Activated CD4-positive, alpha-beta T cell treated with anti-CD3 and anti-CD28 coated beads for 36 hours (primary cell): ENCODE results near the gene HYAL2. TPM values are rescaled to one million over a fixed set of nuclear protein-coding genes. Genes with fewer than 3 reads are reported as not detected.

ENCODE experiments used
- ATAC-seq: fragments of 200-7000 bp; cut with Tn5 transposase; one replicate; pipeline ENCODE4 v1.10.0; 2021; ENCODE audit warnings: mild to moderate bottlenecking, moderate library complexity
- CTCF ChIA-PET: fragments of 350-600 bp; sonication (Branson Sonifier 250); formaldehyde crosslinking; loops from one replicate; lab custom pipeline; 2021; ENCODE audit warnings: antibody characterized with exemption; lab: Charles Lee
- POLR2A ChIA-PET: fragments of 350-600 bp; sonication (Branson Sonifier 250); formaldehyde crosslinking; loops from one replicate; lab custom pipeline; 2021; ENCODE audit warnings: antibody characterized with exemption, inconsistent platforms; lab: Charles Lee
- DNase-seq: peaks from one replicate; pipeline ENCODE4 v3.0.0-alpha.2; 2020
- H3K27ac Mint-ChIP-seq: one replicate; pipeline ENCODE4 v1.8.0; 2021; ENCODE audit warnings: mixed read lengths
- H3K27me3 Mint-ChIP-seq: one replicate; pipeline ENCODE4 v1.8.0; 2021; ENCODE audit warnings: mixed read lengths
- H3K36me3 Mint-ChIP-seq: one replicate; pipeline ENCODE4 v1.8.0; 2021; ENCODE audit warnings: low read depth, mixed read lengths
- H3K4me1 Mint-ChIP-seq: one replicate; pipeline ENCODE4 v1.8.0; 2021; ENCODE audit warnings: mixed read lengths
- H3K4me3 Mint-ChIP-seq: one replicate; pipeline ENCODE4 v1.8.0; 2021; ENCODE audit warnings: mild to moderate bottlenecking, moderate library complexity, mixed read lengths
- H3K9me3 Mint-ChIP-seq: one replicate; pipeline ENCODE4 v1.8.0; 2021; ENCODE audit warnings: low read depth, mixed read lengths
- intact Hi-C, 2 experiments: fragments of 100-400 bp; cut with DNase I in 1 of 2; cut with micrococcal nuclease in 1 of 2; formaldehyde crosslinking; loops; one replicate each; pipeline versions ENCODE4 v1.14.2 to v1.15.1; 2022 to 2024; cut with DNase I, micrococcal nuclease
- total RNA-seq, 2 experiments: library from RNA; stranded (reverse); gene quantifications; one replicate each; pipeline ENCODE4 v1.2.3, GENCODE V29; 2021

The HYAL2 gene
- total RNA-seq, 2 experiments from 2014 or later = 4.7 to 5.1 TPM

GRCh38 chr3:50299638-50299928, 23.0 kb downstream of the HYAL2 start:
- no peaks in the 10 kb centered on the region for H3K27me3 Mint-ChIP-seq
- no peaks in the 10 kb centered on the region for H3K9me3 Mint-ChIP-seq
- H3K27ac Mint-ChIP-seq = peak overlapping the region; percentile 90
- ChIA-PET POLR2A (interaction anchor here (0.5 to 1.6 kb wide), 11 partner anchors 20 to 939 kb away, joined by 3 to 10 read pairs (median 3); partner anchors contain the start of genes CACNA2D2, GNAI2, HYAL2 and NPRL2), CTCF (interaction anchor here (0.5 to 1.9 kb wide), 15 partner anchors 20 to 342 kb away, joined by 3 to 16 read pairs (median 4); partner anchors contain the start of genes GNAI2 and TUSC2)
- H3K36me3 Mint-ChIP-seq = no peaks in the 10 kb centered on the region
- no peak for ATAC-seq
- peak overlapping the region; percentile 97 for H3K4me3 Mint-ChIP-seq
- intact Hi-C loops = loop anchor here (1.0 to 10.0 kb wide), 19 partner anchors 22 to 1757 kb away; partner anchors contain the start of genes TMEM115 (in 2 of the 2), CYB561D2 (in 1 of the 2), DUSP7 (in 1 of the 2) and GMPPB (in 1 of the 2)
- H3K4me1 Mint-ChIP-seq = peaks cover 15% of the 10 kb centered on the region
- no peak for DNase-seq

- no peaks in the 10 kb centered on the region for H3K9me3 Mint-ChIP-seq
- intact Hi-C loops = loop anchor here (1.0 to 10.0 kb wide), 19 partner anchors 22 to 1758 kb away; partner anchors contain the start of genes TMEM115 (in 2 of the 2), CYB561D2 (in 1 of the 2), DUSP7 (in 1 of the 2) and GMPPB (in 1 of the 2)
Measured at GRCh38 chr3:50298836-50299637, 23.5 kb downstream of the HYAL2 start, which contains the start of the genes HYAL3 and NAA80. HYAL3 (minus strand) TSS chr3:50299405; CDS start chr3:50295602, 3,803 bp downstream. NAA80 (minus strand) TSS chr3:50299405; CDS start chr3:50297463, 1,942 bp downstream.

DNA sequence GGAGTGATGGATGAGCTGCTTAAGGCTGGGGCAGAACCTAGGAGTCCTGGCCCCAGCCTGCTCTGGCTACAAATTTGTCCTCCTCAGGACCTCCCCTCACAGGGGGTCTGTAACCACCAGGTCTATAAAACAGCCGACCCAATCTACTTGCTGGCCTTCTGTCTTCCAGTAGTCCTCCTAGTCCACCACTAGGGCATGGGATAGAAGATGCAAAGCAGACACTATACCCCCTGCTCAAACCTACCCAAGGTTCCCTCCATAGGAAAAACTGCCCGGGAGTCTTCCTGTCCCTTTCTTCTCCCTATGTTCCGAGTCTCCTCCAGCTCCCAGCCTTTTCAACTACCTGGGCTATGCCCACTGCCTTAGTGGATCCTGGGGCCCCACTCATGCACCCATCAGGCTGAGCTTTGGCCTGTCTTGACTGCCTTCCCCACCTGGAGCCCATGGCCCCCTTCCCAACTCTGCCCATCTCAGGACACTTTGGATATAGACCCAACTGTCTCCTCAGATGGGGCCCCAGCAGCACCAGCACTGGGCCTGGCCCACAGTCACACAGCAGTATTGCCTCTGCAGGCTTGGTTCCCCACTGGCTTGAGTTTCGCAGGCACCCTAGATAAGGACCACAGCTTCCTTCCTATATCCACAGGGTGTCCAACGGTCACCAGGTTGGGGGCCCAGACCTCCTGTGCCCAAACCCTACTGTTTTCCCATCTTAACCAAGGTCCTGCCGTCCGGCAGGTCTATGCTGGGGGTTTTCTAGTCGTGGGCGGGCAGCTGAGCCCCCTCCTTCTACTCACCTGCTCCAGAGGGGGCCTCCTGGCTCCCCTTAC, 24.4 kb downstream of the HYAL2 start:
- Mint-ChIP-seq H3K27me3 (no peaks in the 10 kb centered on the region), H3K9me3 (no peaks in the 10 kb centered on the region), H3K27ac (peak overlapping the region; percentile 70), H3K4me1 (peaks cover 13% of the 10 kb centered on the region), H3K36me3 (no peaks in the 10 kb centered on the region), H3K4me3 (peak overlapping the region; percentile 97)
- ChIA-PET POLR2A (interaction anchor here (0.6 to 1.6 kb wide), 2 partner anchors 38 to 70 kb away, joined by 10 to 11 read pairs; no protein-coding TSS in a partner anchor), CTCF (interaction anchor here (0.6 to 1.9 kb wide), 7 partner anchors 26 to 156 kb away, joined by 3 to 16 read pairs (median 4); partner anchors contain the start of genes CYB561D2, GNAI2, NPRL2 and RASSF1)
- no peak for DNase-seq
- intact Hi-C loops = loop anchor here (2.0 to 10.0 kb wide), 9 partner anchors 51 to 1759 kb away; partner anchors contain the start of genes DUSP7 (in 1 of the 2), GMPPB (in 1 of the 2), MANF (in 1 of the 2) and MAPKAPK3 (in 1 of the 2)
- no peak for ATAC-seq

More at GRCh38 chr3:50298836-50299637, 23.5 kb downstream of the HYAL2 start, which contains the start of the genes HYAL3 and NAA80:
- no peaks in the 10 kb centered on the region for H3K36me3 Mint-ChIP-seq
- DNase-seq (peak; percentile 100), ATAC-seq (peak; percentile 89)
- ChIA-PET POLR2A (interaction anchor here (0.6 to 1.6 kb wide), 11 partner anchors 20 to 559 kb away, joined by 3 to 11 read pairs (median 3); partner anchors contain the start of genes GNAI2, HYAL2, NPRL2 and RASSF1), CTCF (interaction anchor here (0.5 to 1.9 kb wide), 18 partner anchors 20 to 341 kb away, joined by 3 to 16 read pairs (median 3); partner anchors contain the start of genes CYB561D2, GNAI2, NPRL2 and RASSF1)
- no peaks in the 10 kb centered on the region for H3K27me3 Mint-ChIP-seq
- peaks cover 13% of the 10 kb centered on the region for H3K4me1 Mint-ChIP-seq
- peak within 1 kb of the TSS; percentile 97 for H3K4me3 Mint-ChIP-seq
- H3K27ac Mint-ChIP-seq = peak within 1 kb of the TSS; percentile 96

- H3K36me3 Mint-ChIP-seq = peaks cover 3% of the 10 kb centered on the region
- no peak overlapping the region for H3K27ac Mint-ChIP-seq
- ChIA-PET POLR2A (interaction anchor here (0.7 to 0.8 kb wide), 2 partner anchors 40 to 272 kb away, joined by 3 read pairs; partner anchors contain the start of gene HEMK1), CTCF (interaction anchor here (0.7 to 0.9 kb wide), 3 partner anchors 18 to 391 kb away, joined by 3 read pairs; no protein-coding TSS in a partner anchor)
- H3K4me3 Mint-ChIP-seq = no peak overlapping the region
- H3K9me3 Mint-ChIP-seq = no peaks in the 10 kb centered on the region
- intact Hi-C loops = loop anchor here (5.0 to 10.0 kb wide), 2 partner anchors 573 to 1645 kb away; partner anchors contain the start of genes GMPPB (in 1 of the 2), PARP3 (in 1 of the 2) and RRP9 (in 1 of the 2)
- peaks cover 20% of the 10 kb centered on the region for H3K4me1 Mint-ChIP-seq
- DNase-seq (no peak), ATAC-seq (no peak)
- H3K27me3 Mint-ChIP-seq = no peaks in the 10 kb centered on the region
Measured at GRCh38 chr3:50297384-50297775, 25.2 kb downstream of the HYAL2 start.

DNA sequence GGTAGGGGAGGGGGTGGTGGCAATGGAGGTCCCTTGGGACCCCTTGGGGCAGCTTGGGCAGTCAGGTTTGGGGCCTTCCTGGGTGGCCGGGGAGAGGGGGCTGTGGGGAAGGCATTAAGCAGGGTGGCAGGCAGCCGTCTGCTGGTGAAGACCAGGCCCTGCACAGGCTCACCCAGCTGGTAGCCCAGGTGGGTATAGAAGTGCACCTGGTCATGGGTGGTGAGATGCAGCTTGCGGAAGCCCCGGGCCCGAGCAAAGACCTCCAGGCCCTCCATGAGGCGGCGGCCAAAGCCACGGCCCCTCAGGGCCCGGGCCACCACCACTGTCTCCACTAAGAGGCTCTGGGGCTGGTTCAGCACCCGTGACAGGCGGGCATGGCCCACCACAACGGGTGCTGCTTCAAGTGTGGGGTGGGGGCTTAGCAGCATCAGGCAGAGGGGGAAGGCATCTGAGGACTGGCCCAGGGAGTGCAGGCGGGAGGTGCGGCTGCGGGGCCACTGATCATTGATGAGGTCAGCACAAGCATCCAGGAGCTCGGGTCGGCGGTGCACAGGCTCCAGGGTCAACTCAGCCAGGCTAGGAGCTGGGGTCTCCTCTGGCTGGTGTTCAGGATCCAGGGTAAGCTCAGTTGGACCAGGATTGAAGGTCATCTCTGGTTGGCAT, 25.7 kb downstream of the HYAL2 start:
- ChIA-PET CTCF (interaction anchor here (0.7 to 0.9 kb wide), 3 partner anchors 19 to 390 kb away, joined by 3 read pairs; no protein-coding TSS in a partner anchor), POLR2A (interaction anchor here (0.7 to 0.8 kb wide), 2 partner anchors 41 to 272 kb away, joined by 3 read pairs; partner anchors contain the start of gene HEMK1)
- no peak for ATAC-seq
- H3K4me1 Mint-ChIP-seq = peaks cover 20% of the 10 kb centered on the region
- H3K36me3 Mint-ChIP-seq = peaks cover 3% of the 10 kb centered on the region
- no peaks in the 10 kb centered on the region for H3K27me3 Mint-ChIP-seq
- H3K27ac Mint-ChIP-seq = no peak overlapping the region
- no peak overlapping the region for H3K4me3 Mint-ChIP-seq
- DNase-seq = no peak
- H3K9me3 Mint-ChIP-seq = no peaks in the 10 kb centered on the region
- intact Hi-C loops = loop anchor here (5.0 to 10.0 kb wide), 2 partner anchors 572 to 1645 kb away; partner anchors contain the start of genes GMPPB (in 1 of the 2), PARP3 (in 1 of the 2) and RRP9 (in 1 of the 2)

- ChIA-PET CTCF (interaction anchor here (0.8 kb wide), 1 partner anchor 21 kb away, joined by 3 read pairs; no protein-coding TSS in a partner anchor), POLR2A (no interaction called here)
- Mint-ChIP-seq H3K36me3 (peaks cover 8% of the 10 kb centered on the region), H3K4me1 (peaks cover 24% of the 10 kb centered on the region), H3K4me3 (no peak overlapping the region), H3K27me3 (no peaks in the 10 kb centered on the region), H3K27ac (no peak overlapping the region), H3K9me3 (no peaks in the 10 kb centered on the region)
- intact Hi-C loops = loop anchor here (5.0 to 10.0 kb wide), 2 partner anchors 571 to 1647 kb away; partner anchors contain the start of genes GMPPB (in 1 of the 2), PARP3 (in 1 of the 2) and RRP9 (in 1 of the 2)
- ATAC-seq (no peak), DNase-seq (no peak)
Measured at GRCh38 chr3:50295553-50296431, 26.8 kb downstream of the HYAL2 start.

GRCh38 chr3:50294492-50295403, 27.8 kb downstream of the HYAL2 start:
- Mint-ChIP-seq H3K36me3 (peaks cover 16% of the 10 kb centered on the region), H3K27ac (no peak overlapping the region), H3K27me3 (no peaks in the 10 kb centered on the region), H3K9me3 (no peaks in the 10 kb centered on the region), H3K4me3 (no peak overlapping the region), H3K4me1 (peaks cover 22% of the 10 kb centered on the region)
- ChIA-PET CTCF (interaction anchor here (1.0 to 1.4 kb wide), 2 partner anchors 29 to 59 kb away, joined by 3 read pairs; partner anchors contain the start of gene GNAI2), POLR2A (no interaction called here)
- ATAC-seq = no peak
- DNase-seq = no peak
- intact Hi-C loops = loop anchor here (5.0 to 10.0 kb wide), 3 partner anchors 570 to 1648 kb away; partner anchors contain the start of genes GMPPB (in 1 of the 2), PARP3 (in 1 of the 2), RHOA (in 1 of the 2) and RRP9 (in 1 of the 2)

DNA sequence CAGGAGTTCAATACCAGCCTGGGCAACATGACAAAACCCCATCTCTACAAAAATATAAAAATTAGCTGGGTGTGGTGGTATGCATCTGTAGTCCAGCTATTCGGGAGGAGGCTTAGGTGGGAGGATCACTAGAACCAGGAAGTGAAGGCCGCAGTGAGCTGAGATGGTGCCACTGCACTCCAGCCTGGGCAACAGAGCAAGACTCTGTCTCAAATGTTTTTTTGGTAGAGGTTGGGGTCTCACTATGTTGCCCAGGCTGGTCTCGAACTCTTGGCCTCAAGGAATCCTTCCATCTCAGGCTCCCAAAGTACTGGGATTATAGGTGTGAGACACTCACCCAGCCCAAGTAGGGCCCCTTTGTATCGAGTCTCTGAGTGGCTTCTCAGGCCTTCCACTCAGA, 28.5 kb downstream of the HYAL2 start:
- H3K4me1 Mint-ChIP-seq = peaks cover 21% of the 10 kb centered on the region
- H3K36me3 Mint-ChIP-seq = peaks cover 23% of the 10 kb centered on the region
- ChIA-PET CTCF (interaction anchor here (0.5 to 1.4 kb wide), 3 partner anchors 30 to 1270 kb away, joined by 3 read pairs; partner anchors contain the start of gene GNAI2), POLR2A (no interaction called here)
- no peak overlapping the region for H3K4me3 Mint-ChIP-seq
- no peaks in the 10 kb centered on the region for H3K9me3 Mint-ChIP-seq
- ATAC-seq (no peak), DNase-seq (no peak)
- no peak overlapping the region for H3K27ac Mint-ChIP-seq
- intact Hi-C loops = loop anchor here (5.0 to 10.0 kb wide), 2 partner anchors 569 to 882 kb away; partner anchors contain the start of genes GMPPB (in 1 of the 2), RHOA (in 1 of the 2) and TCTA (in 1 of the 2)
- H3K27me3 Mint-ChIP-seq = no peaks in the 10 kb centered on the region
